ENCODE data around the gene WWC1.

WWC1 gene

GRCh38 chr5:168420461-168420860 lies 129.0 kb downstream of the WWC1 start:
- H3K4me3 ChIP-seq (ENCODE audit: low read depth, low read length), result no peak overlapping the region
- TF ChIP-seq MAX (IDR thresholded peaks at IDR 0.05; ENCODE audit: low read depth, low read length) (no peak), CTCF (IDR thresholded peaks at IDR 0.05; ENCODE audit: low read depth, low read length) (no peak), POLR2A (IDR thresholded peaks at IDR 0.05; ENCODE audit: extremely low read depth, insufficient read length) (no peak), MYC (IDR thresholded peaks at IDR 0.05; ENCODE audit: low read depth, low read length) (no peak)

GRCh38 chr5:168422431-168422830 lies 131.0 kb downstream of the WWC1 start:
- DNase-seq (ENCODE audit: low read depth), result no peak
- no peak for TF ChIP-seq POLR2A (IDR thresholded peaks at IDR 0.05; ENCODE audit: extremely low read depth, insufficient read length)
- no peak for TF ChIP-seq MYC (IDR thresholded peaks at IDR 0.05; ENCODE audit: low read depth, low read length)
- TF ChIP-seq CTCF (IDR thresholded peaks at IDR 0.05; ENCODE audit: low read depth, low read length), result no peak
- no peak for TF ChIP-seq MAX (IDR thresholded peaks at IDR 0.05; ENCODE audit: low read depth, low read length)

More at GRCh38 chr5:168420461-168420860, 129.0 kb downstream of the WWC1 start:
- DNase-seq (ENCODE audit: low read depth), result no peak

GRCh38 chr5:168423478-168423877 lies 132.0 kb downstream of the WWC1 start:
- no peak for DNase-seq (ENCODE audit: low read depth)
- no peak for TF ChIP-seq POLR2A (IDR thresholded peaks at IDR 0.05; ENCODE audit: extremely low read depth, insufficient read length)
- TF ChIP-seq MAX (IDR thresholded peaks at IDR 0.05; ENCODE audit: low read depth, low read length), result no peak
- TF ChIP-seq CTCF (IDR thresholded peaks at IDR 0.05; ENCODE audit: low read depth, low read length), result no peak
- no peak for TF ChIP-seq MYC (IDR thresholded peaks at IDR 0.05; ENCODE audit: low read depth, low read length)
- H3K4me3 ChIP-seq (ENCODE audit: low read depth, low read length), result no peak overlapping the region

More at GRCh38 chr5:168422431-168422830, 131.0 kb downstream of the WWC1 start:
- H3K4me3 ChIP-seq (ENCODE audit: low read depth, low read length), result no peak overlapping the region

- no peak for TF ChIP-seq CTCF (IDR thresholded peaks at IDR 0.05; ENCODE audit: low read depth, low read length)
- TF ChIP-seq MAX (IDR thresholded peaks at IDR 0.05; ENCODE audit: low read depth, low read length), result no peak
- TF ChIP-seq MYC (IDR thresholded peaks at IDR 0.05; ENCODE audit: low read depth, low read length), result no peak
- no peak for TF ChIP-seq POLR2A (IDR thresholded peaks at IDR 0.05; ENCODE audit: extremely low read depth, insufficient read length)
- no peak for DNase-seq (ENCODE audit: low read depth)
- no peak overlapping the region for H3K4me3 ChIP-seq (ENCODE audit: low read depth, low read length)
These were observed 132.5 kb downstream of the WWC1 start for GRCh38 chr5:168423971-168424370.

- DNase-seq (ENCODE audit: low read depth), result no peak
- TF ChIP-seq MYC (IDR thresholded peaks at IDR 0.05; ENCODE audit: low read depth, low read length), result no peak
- TF ChIP-seq POLR2A (IDR thresholded peaks at IDR 0.05; ENCODE audit: extremely low read depth, insufficient read length), result no peak
- TF ChIP-seq MAX (IDR thresholded peaks at IDR 0.05; ENCODE audit: low read depth, low read length), result no peak
- no peak for TF ChIP-seq CTCF (IDR thresholded peaks at IDR 0.05; ENCODE audit: low read depth, low read length)
- H3K4me3 ChIP-seq (ENCODE audit: low read depth, low read length), result no peak overlapping the region
These were observed 133.3 kb downstream of the WWC1 start for GRCh38 chr5:168424594-168425323.
